ENCODE measurements around the gene FAM184B. TPM values are rescaled to one million over a fixed set of nuclear protein-coding genes. Genes with fewer than 3 reads are reported as not detected.
"Not testable (repeated sequence)": the region's sequence is repeated elsewhere in the genome, so short reads cannot be mapped to it uniquely, and the experiment has no call there.

Gene FAM184B
- total RNA-seq, 1 experiment from 2014 or later, result 0.09 TPM

GRCh38 chr4:17687237-17687857 is 94.1 kb downstream of the FAM184B start:
- no peaks in the 10 kb centered on the region for H3K27me3 Mint-ChIP-seq (ENCODE audit: unreplicated experiment)
- no peak overlapping the region for H3K4me3 Mint-ChIP-seq (ENCODE audit: low read depth, unreplicated experiment)
- no peak for DNase-seq
- intact Hi-C loops (cut with micrococcal nuclease; ENCODE audit: unreplicated experiment), result no loop called here
- no peak for TF ChIP-seq CTCF (IDR thresholded peaks at IDR 0.05; ENCODE audit: unreplicated experiment)
- H3K36me3 Mint-ChIP-seq (ENCODE audit: insufficient read depth, unreplicated experiment), result no peaks in the 10 kb centered on the region
- H3K27ac Mint-ChIP-seq (ENCODE audit: unreplicated experiment), result no peak overlapping the region
- no peaks in the 10 kb centered on the region for H3K9me3 Mint-ChIP-seq (ENCODE audit: low read depth, unreplicated experiment)
- CTCF ChIA-PET, result no interaction called here
- peaks cover 25% of the 10 kb centered on the region for H3K4me1 Mint-ChIP-seq (ENCODE audit: low read depth, unreplicated experiment)
- BruUV-seq (replicated peaks), result no TSS peak

DNA sequence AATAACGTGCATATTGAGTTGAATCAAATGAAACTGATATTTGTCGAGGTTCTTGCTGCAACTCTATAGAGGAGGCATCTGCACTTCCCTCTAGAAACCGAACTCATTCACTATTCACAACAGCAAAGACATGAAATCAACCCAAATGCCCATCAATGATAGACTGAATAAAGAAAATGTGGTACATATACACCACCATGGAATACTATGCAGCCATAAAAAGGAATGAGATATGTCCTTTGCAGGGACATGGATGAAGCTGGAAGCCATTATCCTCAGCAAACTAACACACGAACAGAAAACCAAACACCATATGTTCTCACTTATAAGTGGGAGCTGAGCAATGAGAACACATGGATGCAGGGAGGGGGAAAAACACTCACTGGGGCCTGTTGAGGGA is 96.8 kb downstream of the FAM184B start:
- BruUV-seq (replicated peaks); H3K4me3 Mint-ChIP-seq (ENCODE audit: low read depth, unreplicated experiment); CTCF ChIA-PET; H3K36me3 Mint-ChIP-seq (ENCODE audit: insufficient read depth, unreplicated experiment); H3K4me1 Mint-ChIP-seq (ENCODE audit: low read depth, unreplicated experiment); H3K9me3 Mint-ChIP-seq (ENCODE audit: low read depth, unreplicated experiment); DNase-seq; intact Hi-C loops (cut with micrococcal nuclease; ENCODE audit: unreplicated experiment); H3K27ac Mint-ChIP-seq (ENCODE audit: unreplicated experiment); H3K27me3 Mint-ChIP-seq (ENCODE audit: unreplicated experiment): not testable (repeated sequence)

DNA sequence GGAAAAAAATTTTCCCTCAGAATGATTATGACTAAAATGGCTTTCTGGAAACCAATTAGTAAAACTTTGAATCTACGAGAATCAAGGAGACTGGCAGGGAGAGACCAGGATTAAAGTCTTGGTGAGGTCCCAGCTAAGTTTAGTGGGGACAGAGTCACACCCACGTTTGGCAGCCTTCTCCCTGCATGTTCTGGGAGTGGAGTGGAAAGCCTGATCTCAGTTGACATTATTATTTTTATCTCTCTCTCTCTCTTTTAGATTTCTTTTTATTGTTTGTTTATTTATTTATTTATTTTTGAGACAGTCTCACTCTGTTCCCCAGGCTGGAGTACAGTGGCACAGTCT is 99.2 kb downstream of the FAM184B start:
- Mint-ChIP-seq H3K27me3 (ENCODE audit: unreplicated experiment) (no peaks in the 10 kb centered on the region), H3K36me3 (ENCODE audit: insufficient read depth, unreplicated experiment) (no peaks in the 10 kb centered on the region), H3K27ac (ENCODE audit: unreplicated experiment) (no peak overlapping the region), H3K4me3 (ENCODE audit: low read depth, unreplicated experiment) (no peak overlapping the region), H3K4me1 (ENCODE audit: low read depth, unreplicated experiment) (no peaks in the 10 kb centered on the region), H3K9me3 (ENCODE audit: low read depth, unreplicated experiment) (no peaks in the 10 kb centered on the region)
- no peak for TF ChIP-seq CTCF (IDR thresholded peaks at IDR 0.05; ENCODE audit: unreplicated experiment)
- intact Hi-C loops (cut with micrococcal nuclease; ENCODE audit: unreplicated experiment), result no loop called here
- BruUV-seq (replicated peaks), result no TSS peak
- CTCF ChIA-PET, result no interaction called here
- DNase-seq, result no peak

- BruUV-seq (replicated peaks), result no TSS peak
- Mint-ChIP-seq H3K4me1 (ENCODE audit: low read depth, unreplicated experiment) (no peaks in the 10 kb centered on the region), H3K36me3 (ENCODE audit: insufficient read depth, unreplicated experiment) (no peaks in the 10 kb centered on the region), H3K9me3 (ENCODE audit: low read depth, unreplicated experiment) (no peaks in the 10 kb centered on the region), H3K27ac (ENCODE audit: unreplicated experiment) (no peak overlapping the region), H3K27me3 (ENCODE audit: unreplicated experiment) (no peaks in the 10 kb centered on the region), H3K4me3 (ENCODE audit: low read depth, unreplicated experiment) (no peak overlapping the region)
- intact Hi-C loops (cut with micrococcal nuclease; ENCODE audit: unreplicated experiment), result no loop called here
- CTCF ChIA-PET, result no interaction called here
- no peak for TF ChIP-seq CTCF (IDR thresholded peaks at IDR 0.05; ENCODE audit: unreplicated experiment)
- DNase-seq, result no peak
Observed at GRCh38 chr4:17681281-17682221, 99.9 kb downstream of the FAM184B start.
